Measurements from ENCODE around the gene TMEM184B.
A peak's percentile ranks its signal among the peaks of the same experiment; 100 is the strongest.

Gene TMEM184B

DNA sequence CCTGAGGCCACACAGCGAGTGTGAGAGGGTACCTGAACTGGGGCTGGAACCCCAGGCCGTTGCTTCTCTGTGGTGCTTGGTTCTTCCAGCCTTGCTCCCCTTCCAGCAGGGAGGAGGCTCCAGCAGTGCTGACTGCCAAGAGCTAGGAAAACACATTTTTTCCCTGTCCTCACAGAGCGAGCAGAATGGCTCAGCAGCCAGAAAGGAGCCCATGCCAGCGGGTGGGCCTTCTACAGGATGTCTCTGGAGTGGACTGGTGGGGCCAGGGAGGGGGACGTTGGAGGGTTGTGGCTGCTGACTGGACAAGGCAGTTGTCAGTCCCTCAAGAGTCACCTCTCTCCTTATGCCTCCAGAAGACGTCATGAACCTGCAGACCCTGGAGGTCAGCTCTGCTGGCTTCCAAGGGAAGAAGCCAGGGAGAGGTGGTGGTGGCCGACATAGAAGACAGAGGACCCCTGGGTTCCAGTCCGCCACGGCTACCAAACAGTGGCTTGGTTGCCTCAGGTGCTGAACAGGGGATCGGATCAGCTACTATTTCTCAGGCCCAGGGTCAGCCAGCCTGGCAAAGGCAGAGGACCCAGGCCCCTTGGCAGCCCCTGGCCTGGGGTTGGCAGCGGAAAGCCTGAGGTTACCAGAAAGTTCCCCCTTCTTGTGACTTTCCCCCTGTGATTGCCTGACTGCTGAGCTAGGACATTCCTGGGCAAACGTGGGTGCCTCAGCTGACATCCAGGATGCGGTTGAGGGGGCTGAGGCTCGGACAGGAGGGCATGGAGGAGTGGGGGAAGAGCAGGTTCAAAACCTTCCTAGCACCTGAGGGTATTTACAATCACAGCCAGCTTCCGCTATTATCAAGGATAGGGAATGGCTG, 67.3 kb downstream of the TMEM184B start:
- DNase-seq (ENCODE audit: low spot score), result peak; percentile 83

DNA sequence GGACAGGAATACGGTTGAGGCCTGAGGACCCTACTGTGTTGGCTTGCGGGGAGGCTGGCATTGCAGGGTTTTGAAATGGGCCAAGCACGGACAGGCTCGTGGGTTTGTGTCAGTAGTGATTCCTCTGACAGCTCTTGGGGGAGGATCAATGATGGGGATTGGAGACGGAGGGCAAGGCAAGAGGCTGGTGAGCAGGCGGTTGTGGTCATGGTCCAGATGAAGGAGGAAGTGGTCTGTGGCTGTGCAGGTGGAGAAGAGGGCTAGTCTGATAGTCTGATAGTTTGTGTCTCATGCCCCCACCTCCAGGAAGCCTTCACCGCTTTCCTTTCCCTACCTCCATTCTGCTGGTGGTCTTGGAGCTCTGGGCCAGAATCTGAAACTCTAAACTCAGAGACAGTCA, 68.0 kb downstream of the TMEM184B start:
- DNase-seq (ENCODE audit: low spot score), result no peak

DNA sequence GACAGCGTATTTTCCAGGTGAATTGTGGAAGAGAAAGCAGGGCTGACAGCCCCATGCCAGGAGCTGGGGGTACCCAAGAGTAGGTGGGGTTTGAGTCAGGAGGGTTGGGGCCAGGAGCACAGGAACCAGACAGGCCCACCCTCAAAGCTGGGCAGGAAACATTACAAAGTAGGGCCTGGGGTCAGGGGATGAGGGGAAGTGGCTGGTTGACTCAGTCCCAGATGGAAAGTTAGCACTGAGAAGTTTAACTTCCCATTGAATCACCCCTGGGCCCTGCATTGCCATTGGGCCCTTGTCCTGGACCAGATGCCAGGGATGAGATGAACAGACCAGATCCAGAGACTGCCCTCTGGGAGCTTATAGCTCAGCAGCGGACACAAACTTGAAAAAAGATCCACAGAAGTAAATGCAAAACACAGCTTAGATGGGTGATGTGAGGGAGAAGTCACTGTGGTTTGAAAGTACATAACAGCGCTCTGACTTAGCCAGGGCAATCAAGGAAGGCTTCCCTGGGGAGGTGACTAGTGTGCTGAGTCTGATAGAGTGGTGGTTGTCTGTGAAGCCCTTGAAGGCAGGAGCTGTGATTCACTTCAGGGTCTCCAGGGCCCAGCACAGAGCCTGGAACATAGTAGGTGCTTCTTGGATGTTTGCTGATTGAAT, 68.8 kb downstream of the TMEM184B start:
- DNase-seq (ENCODE audit: low spot score), result peak; percentile 31

DNA sequence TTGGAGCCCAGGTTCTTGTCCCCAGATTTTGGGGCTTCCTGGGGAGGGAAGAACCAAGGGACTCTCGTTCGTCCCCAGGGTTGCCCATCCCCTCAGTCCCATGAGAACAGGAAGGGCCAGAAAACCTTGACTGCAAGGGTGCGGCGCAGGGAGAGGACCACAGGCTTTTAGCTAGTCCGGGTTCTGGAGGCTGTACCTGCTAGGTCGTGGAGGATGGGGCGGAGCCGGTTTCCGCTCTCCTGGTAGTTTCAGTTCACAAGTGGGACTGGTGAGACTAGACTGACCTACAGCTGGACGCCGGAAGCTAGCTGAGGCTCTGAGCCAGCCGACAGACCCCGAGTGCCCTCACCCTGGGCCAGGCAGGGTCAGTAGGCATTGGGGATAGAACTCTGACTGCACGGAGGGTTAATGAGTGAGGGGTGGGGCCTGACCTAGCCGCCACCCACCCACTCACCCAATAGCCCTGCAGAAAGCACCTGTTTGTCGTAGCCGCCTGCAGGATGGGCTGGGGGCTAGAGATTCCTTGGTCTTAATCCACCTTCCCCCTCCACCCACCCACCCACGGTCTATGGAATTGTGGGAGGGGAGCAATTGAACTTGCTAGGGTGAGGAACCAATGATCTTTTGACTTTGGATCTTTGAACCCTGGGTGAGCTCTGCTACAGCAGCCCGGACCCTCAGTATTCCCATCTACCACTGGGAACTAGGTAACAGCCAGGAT, 69.6 kb downstream of the TMEM184B start:
- no peak for DNase-seq (ENCODE audit: low spot score)

DNA sequence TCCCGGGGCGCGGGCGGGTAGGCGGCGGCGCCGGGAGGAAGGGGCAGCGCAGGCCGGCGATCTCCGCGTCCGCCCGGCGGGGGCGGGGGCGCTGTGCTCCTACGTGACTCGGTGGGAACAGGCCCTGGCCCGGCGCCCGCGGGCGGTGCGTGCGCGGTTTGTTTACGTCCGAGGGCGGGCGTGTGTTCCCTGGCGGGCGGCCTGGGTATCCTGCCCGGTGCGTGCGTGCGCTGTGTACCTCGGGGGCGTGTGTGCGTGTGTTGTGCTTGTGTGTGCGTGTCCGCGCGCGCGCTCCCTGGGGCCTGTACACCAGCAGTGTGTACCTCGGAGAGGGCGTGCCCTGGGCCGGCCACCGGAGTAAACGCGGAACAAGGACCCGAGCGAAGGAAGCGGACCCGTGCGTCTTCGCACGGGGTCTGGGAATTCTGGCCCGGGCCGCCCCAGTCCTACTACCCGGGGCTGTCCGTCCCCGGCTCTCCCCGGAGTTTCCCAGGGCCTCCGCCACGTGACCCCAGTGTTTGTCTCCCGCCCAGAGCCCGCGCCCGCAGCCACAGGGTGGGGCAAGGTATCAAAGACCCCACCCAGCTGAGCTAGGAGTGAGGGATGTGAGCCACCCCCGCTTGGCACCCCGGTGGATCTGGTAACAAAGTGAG, 70.2 kb downstream of the TMEM184B start:
- DNase-seq (ENCODE audit: low spot score), result peak; percentile 80

DNA sequence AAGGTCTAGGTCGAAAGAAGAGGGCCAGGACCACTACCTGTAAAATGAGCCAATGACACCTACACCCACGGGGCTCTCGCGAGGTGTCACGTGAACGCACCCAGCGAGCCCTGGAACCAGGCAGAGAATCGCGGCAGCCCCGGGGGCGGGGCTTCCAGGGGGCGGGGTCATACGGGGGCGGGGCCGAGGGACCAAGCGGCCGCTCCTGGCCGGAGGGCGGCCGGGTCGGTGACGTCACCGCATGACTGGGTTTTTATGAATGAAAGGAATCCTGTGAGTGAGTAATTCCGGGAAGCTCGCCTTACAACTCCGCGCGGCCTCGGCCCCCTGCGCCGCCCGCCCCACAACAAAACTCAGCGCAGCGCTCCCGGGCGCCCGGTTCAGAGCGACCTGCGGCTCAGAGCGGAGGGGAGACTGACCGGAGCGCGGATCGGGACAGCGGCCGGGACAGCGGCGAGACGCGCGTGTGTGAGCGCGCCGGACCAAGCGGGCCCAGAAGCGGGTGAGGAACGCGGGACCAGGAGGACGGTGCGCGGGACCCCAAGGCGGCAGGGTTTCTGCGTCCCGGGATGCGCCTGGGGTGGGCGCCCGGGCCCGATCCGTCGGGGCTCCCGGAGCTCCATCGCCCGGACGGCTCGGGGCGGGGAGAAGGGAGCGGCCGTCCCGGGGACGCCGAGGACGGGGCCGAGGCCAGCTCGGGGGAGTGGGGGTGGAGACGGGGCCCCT, 70.9 kb downstream of the TMEM184B start, which contains the start of gene MAFF:
Gene MAFF, plus strand, starts transcription at position 284 of the 726 bp plus-strand sequence. CDS start 11,860 bp downstream, outside the sequence.
- peak; percentile 97 for DNase-seq (ENCODE audit: low spot score)

DNA sequence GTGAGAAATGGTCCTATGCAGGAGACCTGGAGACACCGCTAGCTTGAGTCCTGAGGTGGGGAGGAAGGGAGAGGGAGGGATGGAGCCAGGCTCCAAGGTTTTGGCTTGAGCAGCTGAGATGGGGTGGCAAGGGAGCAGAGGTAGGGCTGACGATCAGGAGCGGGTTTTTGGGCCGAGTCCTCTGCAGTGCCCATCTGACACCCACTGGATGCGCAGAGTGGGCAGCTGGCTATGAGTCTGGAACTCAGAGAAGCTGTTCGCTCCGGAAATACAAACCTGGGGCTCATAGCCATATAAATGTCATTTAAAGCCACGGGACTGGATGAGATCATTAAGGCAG, 71.5 kb downstream of the TMEM184B start:
- DNase-seq (ENCODE audit: low spot score), result no peak

DNA sequence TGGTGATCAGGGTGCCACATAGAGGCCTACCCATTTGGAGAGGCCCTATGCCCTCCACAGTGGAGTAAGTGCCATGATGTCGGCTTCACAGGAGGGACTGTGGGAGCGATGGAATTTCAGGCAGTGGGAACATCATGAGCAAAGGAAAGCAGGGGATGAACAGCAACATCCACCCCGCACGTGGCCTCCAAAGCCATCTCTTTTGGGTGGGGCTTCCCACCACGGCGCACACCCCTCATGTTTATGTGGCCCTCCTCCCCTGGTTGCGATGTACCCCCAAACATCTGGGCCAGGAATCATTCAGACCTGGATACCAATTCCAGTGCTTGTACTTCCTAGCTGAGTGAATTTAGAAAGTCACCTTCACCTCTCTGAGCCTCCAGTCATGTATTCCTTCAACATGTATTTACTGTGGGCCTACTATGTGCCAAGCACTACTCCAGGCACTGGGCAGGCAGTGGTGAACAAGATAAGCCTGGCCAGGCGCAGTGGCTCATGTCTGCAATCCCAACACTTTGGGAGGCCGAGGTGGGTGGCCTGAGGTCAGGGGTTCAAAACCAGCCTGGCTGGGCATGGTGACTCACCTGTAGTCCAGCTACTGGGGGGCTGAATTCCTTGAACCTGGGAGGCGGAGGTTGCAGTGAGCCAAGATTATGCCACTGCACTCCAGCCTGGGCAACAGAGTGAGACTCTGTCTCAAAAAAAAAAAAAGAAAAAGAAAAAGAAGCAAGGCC, 72.8 kb downstream of the TMEM184B start:
- no peak for DNase-seq (ENCODE audit: low spot score)

DNA sequence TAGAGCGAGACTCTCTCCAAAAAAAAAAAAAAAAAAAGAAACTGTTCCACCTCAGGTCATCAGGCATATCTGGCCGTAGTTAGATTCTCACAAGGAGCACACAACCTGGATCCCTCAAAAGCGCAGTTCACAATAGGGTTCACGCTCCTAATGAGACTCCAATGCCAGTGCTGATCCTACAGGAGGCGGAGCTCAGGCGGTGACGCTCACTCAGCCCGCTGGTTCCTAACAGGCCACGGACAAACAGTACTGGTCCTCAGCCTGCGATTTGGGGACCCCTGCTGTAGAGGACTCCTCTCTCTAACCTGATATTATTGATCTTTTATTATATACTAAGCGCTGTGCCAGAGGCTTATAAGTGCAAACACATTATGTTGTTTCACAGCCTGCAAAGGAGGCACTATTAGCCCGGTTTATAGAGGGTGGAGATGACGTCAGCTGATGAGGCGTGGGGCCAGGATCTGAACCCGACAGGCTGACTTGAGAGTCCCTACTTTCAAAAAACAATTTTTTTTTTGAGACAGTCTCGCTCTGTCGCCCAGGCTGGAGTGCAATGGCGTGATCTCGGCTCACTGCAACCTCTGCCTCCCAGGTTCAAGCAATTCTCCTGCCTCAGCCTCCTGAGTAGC, 75.9 kb downstream of the TMEM184B start:
- DNase-seq (ENCODE audit: low spot score), result no peak

DNA sequence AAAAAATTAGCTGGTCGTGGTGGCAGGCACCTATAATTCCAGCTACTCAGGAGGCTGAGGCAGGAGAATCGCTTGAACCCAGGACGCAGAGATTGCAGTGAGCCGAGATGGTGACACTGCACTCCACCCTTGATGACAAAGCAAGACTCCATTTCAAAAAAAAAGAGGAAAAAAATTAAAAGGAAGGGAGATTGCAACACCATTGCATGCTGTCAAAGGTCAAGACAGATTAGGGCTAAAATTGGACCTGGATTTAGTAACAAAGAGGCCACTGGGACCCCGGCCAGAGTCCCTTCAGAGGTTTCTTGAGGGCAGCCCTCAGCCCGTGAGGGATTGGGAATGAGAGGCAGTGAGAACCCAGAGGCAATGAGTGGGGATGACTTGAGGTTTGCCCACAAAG, 79.2 kb downstream of the TMEM184B start:
- no peak for DNase-seq (ENCODE audit: low spot score)

DNA sequence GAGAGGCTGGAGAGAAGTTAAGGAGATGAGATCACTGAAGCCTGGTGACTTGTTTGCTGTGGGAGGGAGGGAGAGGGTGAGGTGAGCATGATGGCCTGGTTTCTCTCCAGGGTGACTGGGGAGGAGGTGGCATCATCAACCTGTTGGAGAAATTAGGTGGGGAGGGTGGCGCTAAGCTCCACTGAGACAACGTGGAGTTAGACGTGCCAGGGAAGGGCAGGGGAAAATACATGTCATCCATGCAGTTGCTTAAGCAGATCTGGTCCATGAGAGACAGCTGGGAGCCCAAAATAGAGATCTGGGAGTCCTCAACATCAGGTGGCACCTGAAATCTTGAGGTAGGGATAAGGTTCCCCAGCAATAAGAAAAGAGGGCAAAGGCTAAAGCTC, 80.3 kb downstream of the TMEM184B start:
- no peak for DNase-seq (ENCODE audit: low spot score)

DNA sequence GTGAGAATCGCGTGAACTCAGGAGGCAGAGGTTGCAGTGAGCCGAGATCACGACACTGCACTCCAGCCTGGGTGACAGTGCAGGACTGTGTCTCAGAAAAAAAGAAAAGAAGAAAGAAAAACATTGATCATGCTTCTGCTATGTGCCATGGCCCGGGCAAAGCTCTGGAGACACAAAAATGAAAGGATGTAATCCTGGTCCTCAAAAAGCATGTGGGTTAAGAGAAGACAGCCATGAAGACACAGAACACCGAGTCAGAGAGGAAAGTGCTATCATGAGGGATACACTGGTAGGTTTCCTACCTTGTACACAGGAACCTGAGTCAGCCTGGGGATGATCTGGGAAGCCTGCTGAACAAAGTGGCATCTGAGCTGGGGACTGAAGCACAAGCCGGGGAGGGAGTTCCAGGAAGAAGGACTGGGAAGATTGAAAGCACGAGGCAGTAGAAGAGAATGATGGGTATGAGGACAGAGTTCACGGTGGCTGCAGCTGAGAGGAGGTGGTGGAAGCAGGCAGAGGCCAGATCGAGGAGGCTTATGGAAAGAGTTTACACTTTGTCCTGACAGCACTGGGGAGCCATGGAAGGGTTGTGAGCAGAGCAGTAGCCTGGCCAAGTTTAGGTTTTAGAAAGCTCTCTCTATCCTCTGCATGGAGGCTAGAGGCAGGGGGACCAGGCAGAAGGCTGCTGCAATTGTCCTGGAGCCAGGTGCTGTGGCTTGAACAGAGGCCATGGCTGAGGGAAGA, 80.9 kb downstream of the TMEM184B start:
- DNase-seq (ENCODE audit: low spot score), result no peak

DNA sequence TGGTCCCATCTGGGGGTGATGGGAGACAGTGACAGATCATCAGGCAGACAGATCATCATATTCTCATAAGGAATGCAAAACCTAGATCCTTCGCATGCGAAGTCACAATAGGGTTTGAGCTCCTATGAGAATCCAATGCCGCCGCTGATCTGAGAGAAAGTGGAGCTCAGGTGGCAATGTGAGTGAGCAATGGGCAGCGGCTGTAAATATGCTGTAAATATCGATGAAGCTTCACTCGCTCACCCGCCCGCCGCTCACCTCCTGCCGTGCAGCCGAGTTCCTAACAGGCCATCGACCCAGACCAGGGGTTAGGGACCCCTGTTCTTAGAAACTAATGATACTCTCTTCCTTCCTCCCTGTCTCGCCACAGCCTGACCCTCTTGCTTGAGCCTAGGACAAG, 81.8 kb downstream of the TMEM184B start:
- DNase-seq (ENCODE audit: low spot score), result no peak

DNA sequence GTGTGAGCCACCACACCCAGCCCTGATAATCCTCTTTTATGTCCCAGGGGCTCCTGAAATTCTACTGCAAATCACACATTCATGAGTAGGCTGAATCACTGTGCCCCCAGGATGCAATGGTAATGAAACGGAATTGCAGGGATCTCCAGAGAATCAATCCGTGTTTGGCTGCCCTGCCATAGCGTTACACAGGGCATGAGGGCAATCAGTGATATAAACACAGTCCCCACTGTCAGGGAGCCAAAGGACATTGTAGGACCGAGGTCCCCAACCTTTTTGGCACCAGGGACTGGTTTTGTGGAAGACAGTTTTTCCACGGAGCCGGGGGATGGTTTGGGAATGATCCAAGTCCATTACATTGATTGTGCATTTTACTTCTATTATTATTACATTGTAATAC, 82.2 kb downstream of the TMEM184B start:
- DNase-seq (ENCODE audit: low spot score), result no peak

DNA sequence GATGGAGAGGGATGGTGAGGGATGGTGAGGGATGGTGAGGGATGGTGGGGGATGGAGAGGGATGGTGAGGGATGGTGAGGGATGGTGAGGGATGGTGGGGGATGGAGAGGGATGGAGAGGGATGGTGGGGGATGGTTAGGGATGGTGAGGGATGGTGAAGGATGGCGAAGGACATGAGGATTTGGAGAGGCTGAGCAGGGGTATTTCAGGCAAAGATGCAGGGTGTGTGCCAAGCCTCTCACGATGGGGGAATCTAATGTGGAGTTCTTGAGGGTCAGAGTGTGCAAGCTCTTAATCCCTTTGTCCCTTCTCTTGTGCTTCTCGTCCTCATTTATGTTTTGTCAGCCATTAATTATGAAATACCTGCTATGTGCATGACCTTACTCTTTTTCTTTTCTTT, 83.7 kb downstream of the TMEM184B start:
- DNase-seq (ENCODE audit: low spot score), result no peak

DNA sequence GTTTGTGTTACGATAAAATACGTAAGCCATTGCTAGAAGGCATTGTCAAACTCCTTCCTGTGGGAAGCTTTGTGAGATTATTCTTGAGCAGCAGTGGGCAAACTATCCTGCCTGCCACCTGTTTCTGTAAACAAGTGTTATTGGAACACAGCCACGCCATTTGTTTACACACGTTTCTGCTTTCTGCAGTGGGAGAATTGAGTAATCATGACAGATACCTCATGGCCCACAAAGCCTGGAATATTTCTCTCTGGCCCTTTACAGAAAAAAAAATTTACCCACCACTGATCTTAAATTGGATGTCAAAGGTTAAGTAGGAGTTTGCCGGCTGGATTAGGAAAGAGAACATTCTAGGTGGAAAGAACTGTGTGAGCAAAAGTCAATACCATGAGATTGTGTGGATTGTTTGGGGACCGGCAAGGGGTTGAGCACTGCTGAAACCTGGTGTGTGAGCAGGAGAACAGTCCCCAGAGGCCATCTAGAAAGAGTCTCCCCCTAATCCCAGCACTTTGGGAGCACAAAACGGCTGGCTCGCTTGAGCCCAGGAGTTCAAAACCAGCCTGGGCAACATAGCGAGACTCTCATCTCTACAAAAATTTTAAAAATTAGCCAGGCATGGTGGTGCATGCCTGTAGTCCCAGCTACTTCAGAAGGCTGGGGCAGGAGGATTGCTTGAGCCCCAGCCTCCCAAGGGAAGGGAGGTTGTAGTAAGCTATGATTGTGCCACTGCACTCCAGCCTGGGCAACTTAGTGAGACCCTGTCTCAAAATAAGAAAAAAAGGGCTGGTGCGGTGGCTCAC, 85.2 kb downstream of the TMEM184B start:
- no peak for DNase-seq (ENCODE audit: low spot score)

DNA sequence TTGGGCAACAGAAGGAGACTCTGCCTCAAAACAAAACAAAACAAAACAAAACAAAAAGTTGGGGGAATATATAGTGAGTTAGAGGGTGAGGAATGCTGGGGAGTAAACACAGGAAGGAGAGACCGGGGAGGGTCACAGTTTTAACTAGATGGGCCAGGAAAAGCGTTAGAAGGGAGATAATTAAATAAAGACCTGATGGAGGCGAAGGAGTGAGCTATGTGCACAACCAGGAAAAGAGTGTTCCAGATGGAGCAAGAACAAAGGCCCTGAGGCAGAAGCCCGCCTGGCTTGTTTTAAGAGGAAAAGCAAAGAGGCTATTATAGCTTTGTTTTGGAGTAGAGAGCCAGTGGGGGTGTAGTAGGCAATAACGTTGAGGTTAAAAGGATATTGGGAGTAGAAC, 86.4 kb downstream of the TMEM184B start:
- DNase-seq (ENCODE audit: low spot score), result no peak

DNA sequence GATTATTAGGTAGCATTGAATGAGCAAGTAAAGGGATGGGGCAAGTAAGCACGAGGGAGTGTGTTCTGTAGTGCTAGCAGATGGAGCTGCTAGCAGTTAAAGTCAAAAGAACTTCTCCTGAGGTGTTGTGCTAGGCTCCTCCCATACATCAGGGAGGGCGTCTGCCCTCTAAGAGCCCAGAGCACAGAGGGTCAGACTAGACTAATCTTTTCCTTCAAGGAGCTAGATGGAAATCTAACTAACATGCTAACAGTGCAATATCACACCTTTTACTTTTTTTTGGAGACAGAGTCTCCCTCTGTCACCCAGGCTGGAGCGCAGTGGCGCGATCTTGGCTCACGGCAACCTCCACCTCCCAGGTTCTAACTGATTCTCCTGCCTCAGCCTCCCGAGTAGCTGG, 88.0 kb downstream of the TMEM184B start:
- no peak for DNase-seq (ENCODE audit: low spot score)

All from AG20443 (cell line).